Adrenal gland (tissue), 12 donors: ENCODE data around the gene COQ8B. TPM values are rescaled to one million over a fixed set of nuclear protein-coding genes. Genes with fewer than 3 reads are reported as not detected.

Experiments used
- DNase-seq, 7 donors: peaks; one replicate each; pipeline ENCODE4 v3.0.0-alpha.2; 2019 to 2020
- H3K27ac ChIP-seq, 5 donors: fragments of 200-600 bp; sonication (generic) in 4 of 5; 1 replicate in 3 of 5; 2 replicates in 2 of 5; pipeline versions ENCODE4 v1.5.1 to v1.8.0; 2016 to 2020; ENCODE audit warnings: mild to moderate bottlenecking in 1 of 5
- H3K27me3 ChIP-seq: fragments of 200-600 bp; 2 replicates; pipeline ENCODE4 v1.8.0; 2021
- H3K36me3 ChIP-seq, 2 donors: fragments of 200-600 bp; replicated peaks in 1 of 2; 1 replicate in 1 of 2; 2 replicates in 1 of 2; pipeline versions ENCODE4 v1.5.1 to v1.8.0; 2018 to 2022
- H3K4me1 ChIP-seq, 2 donors: fragments of 200-600 bp; replicated peaks in 1 of 2; 1 replicate in 1 of 2; 2 replicates in 1 of 2; pipeline versions ENCODE4 v1.5.1 to v1.8.0; 2018 to 2021
- H3K4me3 ChIP-seq, 4 donors: fragments of 200-600 bp; sonication (generic) in 3 of 4; one replicate each; pipeline ENCODE4 v1.5.1; 2016 to 2018
- H3K9me3 ChIP-seq, 3 donors: fragments of 200-600 bp; sonication (generic) in 1 of 3; replicated peaks in 1 of 3; 1 replicate in 2 of 3; 2 replicates in 1 of 3; pipeline versions ENCODE4 v1.5.1 to v1.8.0; 2016 to 2021
- CTCF ChIP-seq, 6 experiments: fragments of 450-650 bp in 4 of 6; fragments of 200-600 bp in 2 of 6; sonication (generic) in 1 of 6; IDR thresholded peaks; 1 replicate in 5 of 6; 2 replicates in 1 of 6; pipeline versions ENCODE4 v1.5.1 to v1.8.0; 2016 to 2021; ENCODE audit warnings: antibody characterized with exemption in 6 of 6, mild to moderate bottlenecking in 2 of 6, moderate library complexity in 1 of 6
- POLR2A ChIP-seq, 2 donors: fragments of 450-650 bp; IDR thresholded peaks; one replicate each; pipeline ENCODE4 v1.6.1; 2017; ENCODE audit warnings: antibody characterized with exemption in 2 of 2, mild to moderate bottlenecking in 2 of 2, moderate library complexity in 1 of 2
- WGBS, 4 donors: extraction: QIAGEN DNeasy Blood & Tissue Kit in 2 of 4; methylation state at CpG; one replicate each; pipeline versions ENCODE4 v1.1.5 to v1.1.7; 2013 to 2017; 5-methylcytosine and 5-hydroxymethylcytosine counted together
- intact Hi-C, 2 donors: fragments of 100-400 bp; cut with DNase I; formaldehyde crosslinking; loops; one replicate each; pipeline versions ENCODE4 v1.14.1 to v1.15.0; 2022 to 2023
- polyA plus RNA-seq, 3 donors: library from polyadenylated mRNA; stranded (reverse); fragments of 200-250 nt in 2 of 3; fragments of 350-450 nt in 1 of 3; fragmentation: Illumina TruSeq in 1 of 3; extraction: RNeasy Lipid Tissue Mini Kit (QIAGEN cat#74804) in 1 of 3; gene quantifications; one replicate each; pipeline ENCODE4 v1.2.3, GENCODE V29; 2013 to 2014
- total RNA-seq, 9 donors: library from RNA; depleted of rRNA in 4 of 9; stranded (reverse); fragments of >200 nt in 4 of 9; fragments of 120-200 nt in 1 of 9; fragmentation: NEBNext Ultra II Directional in 1 of 9; extraction: Animal tissue kit (Norgen Biotek cat#: 25700) in 1 of 9; gene quantifications; one replicate each; pipeline versions ENCODE4 v1.1.0 to v1.2.4, GENCODE V29; 2013 to 2023
- donor health status: healthy with polysubstance abuse.
- donor health status: Bipolar disorder and iron deficiency.
- donor health status: DM: yes; HTN: yes; CAD: no.
- donor health status: DM: no; HTN: no; CAD: no.
- donor health status: DM: no; HTN: no; CAD: no.
- donor health status: DM: yes; HTN: yes; CAD: no.

The COQ8B gene
- total and polyA plus RNA-seq, 12 donors: 13.7 to 80.4 (median 48.9) TPM

GRCh38 chr19:40716031-40716481 is 630 bp downstream of the COQ8B start:
- no peak for TF ChIP-seq POLR2A (IDR thresholded peaks at IDR 0.05)
- no peak for TF ChIP-seq CTCF (IDR thresholded peaks at IDR 0.05)
- Histone ChIP-seq H3K27me3 (no peaks in the 10 kb centered on the region), H3K36me3 (peaks cover 0 to 4% of the 10 kb centered on the region in 2 donors), H3K4me3 (peak overlapping the region in 3 of 4 donors; percentile 42 to 72 (median 47)), H3K27ac (peak overlapping the region; percentile 92 to 97 (median 95)), H3K9me3 (no peaks in the 10 kb centered on the region), H3K4me1 (peaks cover 45 to 47% of the 10 kb centered on the region in 2 donors)
- intact Hi-C loops: no loop called here
- DNase-seq: peak; percentile 81 to 93 (median 87)
- whole genome bisulfite sequencing, 4 donors: 1 to 5% (median 3%) methylated on average over 8 of the region's 8 CpGs

DNA sequence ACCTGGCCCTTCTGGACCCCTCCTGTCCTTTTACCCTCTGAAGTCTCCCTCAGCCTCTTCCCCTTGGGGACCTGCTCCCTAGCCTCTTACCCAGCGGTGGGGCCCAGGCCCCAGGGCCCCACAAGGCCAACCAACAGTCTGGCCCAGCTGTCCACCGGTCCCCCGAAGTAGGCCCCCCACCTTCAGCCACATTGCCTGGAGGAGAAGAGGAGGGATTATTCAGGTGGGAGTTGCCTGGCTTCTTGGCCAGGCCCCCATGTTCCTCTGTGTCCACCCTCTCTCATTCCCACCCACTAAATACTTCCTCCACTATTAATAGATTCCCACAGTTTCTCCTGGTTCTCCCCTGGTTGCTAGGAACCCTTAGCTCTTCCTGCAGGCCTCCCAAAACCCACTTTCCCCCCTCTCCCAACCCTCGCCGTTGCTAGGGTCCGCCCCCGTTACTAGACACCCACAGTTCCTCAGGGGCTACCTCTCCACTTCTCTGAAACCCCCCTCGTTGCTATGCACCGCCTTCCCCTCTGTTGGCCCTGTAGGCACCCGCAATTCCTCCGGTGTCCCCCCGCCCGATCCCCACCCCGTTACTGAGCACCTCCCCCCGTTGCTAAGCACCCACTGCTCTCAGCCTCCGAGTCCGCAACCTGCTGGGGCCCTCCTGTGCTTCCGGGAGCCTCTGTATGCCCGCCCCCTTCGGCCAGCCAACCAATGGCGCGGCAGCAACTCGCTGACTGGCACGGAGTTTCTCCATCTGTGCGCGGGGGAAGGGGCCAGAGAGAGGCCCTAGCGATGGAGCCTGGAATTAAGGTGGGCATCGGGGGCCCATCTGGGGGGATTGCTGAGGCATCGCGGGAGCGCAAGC is 2.0 kb downstream of the COQ8B start:
- Histone ChIP-seq H3K27ac (peak overlapping the region; percentile 61 to 97 (median 95)), H3K27me3 (no peaks in the 10 kb centered on the region), H3K4me1 (peaks cover 31 to 35% of the 10 kb centered on the region in 2 donors), H3K36me3 (peaks cover 0 to 16% of the 10 kb centered on the region in 2 donors), H3K4me3 (peak overlapping the region in 2 of 4 donors; percentile 40 to 72), H3K9me3 (no peaks in the 10 kb centered on the region)
- WGBS, 4 donors: 3 to 8% (median 4%) methylated on average over 10 to 31 of the region's 31 CpGs
- intact Hi-C loops: no loop called here
- peak; percentile 93 to 97 (median 94) for DNase-seq
- TF ChIP-seq CTCF (IDR thresholded peaks at IDR 0.05): no peak
- TF ChIP-seq POLR2A (IDR thresholded peaks at IDR 0.05): no peak

DNA sequence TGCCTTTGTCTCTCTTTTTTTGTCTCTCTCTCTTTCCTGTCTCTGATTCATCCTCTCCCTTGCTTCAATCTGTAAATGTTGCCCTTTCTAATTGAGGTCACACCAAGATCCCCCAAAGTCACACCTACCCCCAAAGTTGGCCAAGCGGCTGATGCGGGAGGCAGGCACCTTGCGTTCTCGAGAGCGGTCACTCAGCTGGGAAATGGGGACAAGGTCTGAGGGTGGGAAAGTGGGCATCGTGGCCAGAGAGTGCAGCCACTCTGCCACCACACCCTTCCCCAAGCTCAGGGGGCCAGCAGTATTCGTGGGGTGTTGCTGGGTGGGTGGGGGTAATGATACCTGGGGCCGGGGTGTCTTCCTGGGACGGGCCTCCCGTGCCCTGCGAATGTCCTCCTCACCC is 2.7 kb downstream of the COQ8B start:
- Histone ChIP-seq H3K27ac (peak overlapping the region in 2 of 5 donors; percentile 92 to 97), H3K4me3 (peak overlapping the region in 1 of 4 donors; percentile 72), H3K36me3 (peaks cover 0 to 23% of the 10 kb centered on the region in 2 donors), H3K9me3 (no peaks in the 10 kb centered on the region), H3K4me1 (peaks cover 25 to 27% of the 10 kb centered on the region in 2 donors), H3K27me3 (no peaks in the 10 kb centered on the region)
- WGBS, 4 donors: 78 to 87% (median 83%) methylated on average over 9 to 11 of the region's 11 CpGs
- peak in 1 of 7 donors; percentile 29 for DNase-seq
- intact Hi-C loops: no loop called here
- TF ChIP-seq POLR2A (IDR thresholded peaks at IDR 0.05) (no peak), CTCF (IDR thresholded peaks at IDR 0.05) (no peak)

- peaks cover 9 to 10% of the 10 kb centered on the region in 2 donors for H3K4me1 ChIP-seq
- no peak for DNase-seq
- no peak overlapping the region for H3K27ac ChIP-seq
- TF ChIP-seq POLR2A (IDR thresholded peaks at IDR 0.05) (no peak), CTCF (IDR thresholded peaks at IDR 0.05) (no peak)
- intact Hi-C loops: no loop called here
- H3K27me3 ChIP-seq: no peaks in the 10 kb centered on the region
- WGBS, 4 donors: 92 to 96% (median 93%) methylated on average over 5 of the region's 5 CpGs
- H3K4me3 ChIP-seq: no peak overlapping the region
- no peaks in the 10 kb centered on the region for H3K9me3 ChIP-seq
- peaks cover 0 to 56% of the 10 kb centered on the region in 2 donors for H3K36me3 ChIP-seq
Observed at GRCh38 chr19:40709817-40710216, 6.9 kb downstream of the COQ8B start.
